DND-41 (cell line): Measurements from ENCODE around the gene ACBD5.

ENCODE experiments used
- ATAC-seq: fragments of 200-7000 bp; cut with Tn5 transposase; 3 replicates; pipeline ENCODE4 v1.9.1; 2021; ENCODE audit warnings: low read depth; ENCODE audit not compliant: insufficient read depth
- DNase-seq: peaks from one replicate; pipeline ENCODE4 v3.0.0-alpha.2; 2020
- H2AFZ ChIP-seq: 2 replicates; pipeline ENCODE4 v1.6.0; 2012; ENCODE audit warnings: low read depth, low read length
- H3K27ac ChIP-seq: 2 replicates; pipeline ENCODE4 v1.5.1; 2012; ENCODE audit warnings: low read length, inconsistent platforms
- H3K27me3 ChIP-seq: fragments of 200-600 bp; sonication (generic); 2 replicates; pipeline ENCODE4 v1.6.0; 2012; ENCODE audit warnings: low read length, mild to moderate bottlenecking, inconsistent platforms; ENCODE audit not compliant: insufficient read depth, poor library complexity
- H3K36me3 ChIP-seq: 2 replicates; pipeline ENCODE4 v1.5.1; 2012; ENCODE audit warnings: low read length, inconsistent platforms; ENCODE audit not compliant: insufficient read depth
- H3K4me1 ChIP-seq: 2 replicates; pipeline ENCODE4 v1.5.1; 2012; ENCODE audit warnings: mild to moderate bottlenecking, low read length; ENCODE audit not compliant: insufficient read depth
- H3K4me2 ChIP-seq: 2 replicates; pipeline ENCODE4 v1.6.0; 2012; ENCODE audit warnings: mild to moderate bottlenecking, moderate library complexity, low read length, inconsistent platforms; ENCODE audit not compliant: insufficient read depth
- H3K4me3 ChIP-seq, 2 experiments: fragments of 200-600 bp in 1 of 2; shearing (Covaris generic) in 1 of 2; 2 replicates each; pipeline ENCODE4 v1.5.1; 2012 to 2016; ENCODE audit warnings: inconsistent platforms in 2 of 2, low read length in 2 of 2, mild to moderate bottlenecking in 2 of 2, low read depth in 1 of 2, moderate library complexity in 1 of 2
- H3K79me2 ChIP-seq: 2 replicates; pipeline ENCODE4 v1.6.0; 2012; ENCODE audit warnings: low read length, inconsistent platforms; ENCODE audit not compliant: insufficient read depth
- H3K9ac ChIP-seq: 2 replicates; pipeline ENCODE4 v1.6.0; 2012; ENCODE audit warnings: low read depth, mild to moderate bottlenecking, inconsistent platforms, low read length, moderate library complexity
- H3K9me3 ChIP-seq: 2 replicates; pipeline ENCODE4 v1.5.1; 2012; ENCODE audit warnings: low read length, moderate library complexity, mild to moderate bottlenecking, inconsistent platforms; ENCODE audit not compliant: insufficient read depth, severe bottlenecking
- H4K20me1 ChIP-seq: 2 replicates; pipeline ENCODE4 v1.6.0; 2012; ENCODE audit warnings: low read length; ENCODE audit not compliant: insufficient read depth
- CTCF ChIP-seq: IDR thresholded peaks from 2 replicates; pipeline ENCODE4 v1.5.1; 2012; ENCODE audit warnings: borderline replicate concordance, low read length, moderate library complexity, mild to moderate bottlenecking; ENCODE audit not compliant: poor library complexity, severe bottlenecking; ENCODE audit errors: extremely low read depth
- EZH2 ChIP-seq: IDR thresholded peaks from 3 replicates; pipeline ENCODE4 v1.6.1; 2012; ENCODE audit warnings: borderline replicate concordance, low read depth, mild to moderate bottlenecking, moderate library complexity, low read length, inconsistent platforms; ENCODE audit not compliant: severe bottlenecking

The ACBD5 gene

GRCh38 chr10:27258838-27259812 is 18.5 kb upstream of the ACBD5 start:
- DNase-seq, result no peak

GRCh38 chr10:27258492-27258837 is 17.9 kb upstream of the ACBD5 start:
- Histone ChIP-seq H2AFZ (no peak overlapping the region), H3K9me3 (no peaks in the 10 kb centered on the region), H3K79me2 (no peaks in the 10 kb centered on the region), H3K4me1 (peaks cover 5% of the 10 kb centered on the region), H3K36me3 (no peaks in the 10 kb centered on the region), H3K9ac (no peak overlapping the region), H3K27me3 (no peaks in the 10 kb centered on the region), H3K4me2 (no peak overlapping the region), H3K27ac (no peak overlapping the region), H4K20me1 (no peaks in the 10 kb centered on the region), H3K4me3 (no peak overlapping the region)
- no peak for DNase-seq
- no peak for TF ChIP-seq EZH2
- TF ChIP-seq CTCF, result no peak
- ATAC-seq, result no peak

More at GRCh38 chr10:27258838-27259812, 18.5 kb upstream of the ACBD5 start:
- H3K9ac ChIP-seq, result no peak overlapping the region
- no peaks in the 10 kb centered on the region for H3K27me3 ChIP-seq
- TF ChIP-seq CTCF (no peak), EZH2 (no peak)
- no peak for ATAC-seq
- no peak overlapping the region for H3K27ac ChIP-seq
- H4K20me1 ChIP-seq, result no peaks in the 10 kb centered on the region
- H3K4me3 ChIP-seq, result no peak overlapping the region
- H3K4me2 ChIP-seq, result no peak overlapping the region
- no peak overlapping the region for H2AFZ ChIP-seq
- peaks cover 5% of the 10 kb centered on the region for H3K4me1 ChIP-seq
- no peaks in the 10 kb centered on the region for H3K36me3 ChIP-seq
- H3K9me3 ChIP-seq, result no peaks in the 10 kb centered on the region
- H3K79me2 ChIP-seq, result no peaks in the 10 kb centered on the region

- no peak overlapping the region for H3K4me3 ChIP-seq
- no peaks in the 10 kb centered on the region for H3K27me3 ChIP-seq
- TF ChIP-seq EZH2, result no peak
- no peak for TF ChIP-seq CTCF
- peaks cover 5% of the 10 kb centered on the region for H3K4me1 ChIP-seq
- H3K9me3 ChIP-seq, result no peaks in the 10 kb centered on the region
- no peak overlapping the region for H2AFZ ChIP-seq
- no peaks in the 10 kb centered on the region for H3K79me2 ChIP-seq
- ATAC-seq (no peak), DNase-seq (no peak)
- H3K4me2 ChIP-seq, result no peak overlapping the region
- no peaks in the 10 kb centered on the region for H4K20me1 ChIP-seq
- H3K27ac ChIP-seq, result no peak overlapping the region
- no peaks in the 10 kb centered on the region for H3K36me3 ChIP-seq
- no peak overlapping the region for H3K9ac ChIP-seq
Measured at GRCh38 chr10:27256299-27257189, 15.9 kb upstream of the ACBD5 start.
